HG02798 (cell line): ENCODE measurements around the gene PLA2G4B.

Source experiments
- ATAC-seq: cut with Tn5 transposase; IDR thresholded peaks from one replicate; pipeline ENCODE4 v1.9.1; 2021; ENCODE audit warnings: mild to moderate bottlenecking; ENCODE audit not compliant: unreplicated experiment, poor library complexity

Gene PLA2G4B

DNA sequence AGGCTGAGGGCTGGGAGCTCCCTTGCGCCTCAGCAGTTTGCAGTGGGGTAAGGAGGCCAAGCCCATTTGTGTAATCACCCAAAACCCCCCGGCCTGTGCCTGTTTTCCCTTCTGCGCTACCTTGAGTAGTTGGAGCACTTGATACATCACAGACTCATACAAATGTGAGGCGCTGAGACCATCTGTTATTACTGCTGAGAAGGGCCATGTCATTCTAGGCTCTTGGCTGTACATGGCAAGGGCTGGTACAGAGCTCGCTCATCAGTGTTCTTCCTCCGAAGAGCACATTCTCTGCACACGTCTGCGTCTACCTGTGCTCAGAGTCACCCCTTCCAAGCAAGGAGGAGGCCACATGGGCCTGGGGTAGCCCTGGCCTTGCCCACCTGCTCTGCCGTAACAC, 9.3 kb downstream of the PLA2G4B start:
- no peak for ATAC-seq

- no peak for ATAC-seq
These were observed 10.0 kb downstream of the PLA2G4B start for GRCh38 chr15:41848631-41849030.

- no peak for ATAC-seq
These were observed 10.6 kb downstream of the PLA2G4B start for GRCh38 chr15:41849204-41849603.

DNA sequence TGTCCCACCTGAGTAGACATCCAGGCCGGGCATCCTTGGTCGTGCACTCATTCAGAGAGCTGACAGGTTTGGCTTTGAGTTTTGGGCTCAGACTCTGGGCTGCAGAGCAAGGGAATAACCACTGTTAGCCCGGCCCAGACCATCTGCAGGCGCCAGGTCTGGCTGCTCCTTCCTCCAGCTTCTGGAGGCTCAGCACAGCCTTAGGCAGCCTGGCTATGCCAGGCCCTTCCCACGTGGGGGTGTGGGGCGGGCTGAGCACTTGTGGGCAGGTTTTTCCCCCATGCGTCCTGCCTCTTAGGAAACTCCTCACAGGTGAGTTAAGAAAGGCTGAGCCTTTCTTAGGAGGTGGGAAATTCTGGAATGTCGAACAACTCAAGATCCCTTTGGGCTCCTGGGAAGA, 11.2 kb downstream of the PLA2G4B start:
- no peak for ATAC-seq

DNA sequence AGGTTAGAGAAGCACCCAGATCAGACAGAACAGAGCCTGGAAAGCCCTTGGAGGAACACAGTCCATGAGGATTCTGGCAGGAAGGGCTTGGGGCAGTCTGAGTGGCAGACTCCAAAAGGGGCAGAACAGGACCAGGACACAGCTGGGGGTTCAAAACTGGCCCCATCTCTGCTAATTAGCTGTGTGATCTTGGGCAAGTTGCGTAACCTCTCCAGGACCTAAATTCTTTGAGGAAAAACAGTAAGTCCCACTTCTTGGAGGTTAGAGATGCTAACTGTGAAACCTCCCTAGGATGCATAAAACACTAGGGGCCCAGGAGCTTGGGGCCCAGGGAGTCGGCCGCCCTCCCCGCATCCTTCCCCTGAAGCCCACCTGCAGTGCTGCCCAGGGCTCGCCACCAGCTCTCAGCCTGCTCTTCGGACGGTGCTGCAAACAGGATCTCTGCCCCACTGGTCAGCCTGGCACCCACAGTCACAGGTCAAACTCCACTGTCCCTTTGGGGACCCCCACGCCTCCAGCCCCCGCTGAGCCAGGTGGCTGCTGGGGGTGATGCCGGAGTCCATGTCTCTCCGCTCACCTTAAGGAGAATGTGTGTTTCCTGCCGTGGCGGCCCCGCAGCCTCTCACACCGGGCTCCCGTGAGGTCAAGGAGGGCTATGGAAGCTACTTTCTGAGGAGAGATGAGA, 12.0 kb downstream of the PLA2G4B start:
- ATAC-seq: no peak

DNA sequence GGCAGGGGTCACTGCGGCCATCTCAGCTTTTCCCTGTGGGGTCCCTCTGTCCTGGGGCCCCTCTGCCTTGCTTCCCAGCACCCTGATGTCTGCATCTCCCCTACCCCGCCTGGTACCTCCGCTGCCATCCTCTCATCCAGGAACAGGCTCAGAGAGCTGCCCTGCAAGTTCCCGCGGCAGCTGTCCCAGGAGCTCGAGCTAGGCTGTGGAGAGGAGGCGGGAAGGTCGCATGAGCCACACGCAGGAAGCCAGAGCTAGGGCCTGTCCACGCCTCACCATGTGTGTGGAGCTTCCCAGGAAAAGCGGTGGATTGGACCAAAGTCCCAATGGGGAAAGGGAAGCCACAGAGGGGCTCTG, 12.5 kb downstream of the PLA2G4B start:
- no peak for ATAC-seq

DNA sequence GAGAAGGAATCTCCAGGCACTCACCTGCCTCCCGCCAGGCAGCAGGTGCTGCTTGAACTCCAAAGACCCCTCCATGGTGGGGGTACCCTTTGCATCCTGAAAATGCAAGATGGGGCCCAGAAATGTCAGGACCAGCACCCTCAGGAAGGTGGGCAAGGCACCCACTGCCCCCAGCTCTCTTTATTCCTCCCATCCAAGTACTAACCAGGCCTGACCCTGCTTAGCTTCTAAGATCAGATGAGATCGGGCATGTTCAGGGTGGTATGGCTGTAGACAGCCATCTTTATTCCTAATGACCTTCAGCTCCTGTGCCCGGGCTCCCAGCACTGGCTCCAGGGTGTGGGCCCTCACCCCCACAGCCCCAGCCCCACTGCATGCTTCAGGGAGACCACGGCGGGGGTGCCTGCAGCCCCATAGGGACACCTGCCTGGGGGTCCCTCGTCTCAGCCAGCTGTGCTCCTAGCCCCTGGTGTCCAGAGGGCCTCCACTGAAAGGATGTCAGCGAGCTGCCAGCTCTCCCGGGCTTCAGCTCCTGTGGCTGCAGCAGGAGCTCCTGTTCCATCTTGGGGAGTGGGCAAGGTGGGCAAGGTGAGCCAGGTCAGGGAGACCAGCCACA, 13.2 kb downstream of the PLA2G4B start:
- ATAC-seq: no peak

GRCh38 chr15:41852736-41853590, 14.3 kb downstream of the PLA2G4B start:
- ATAC-seq: no peak

GRCh38 chr15:41853831-41854230, 15.2 kb downstream of the PLA2G4B start:
- no peak for ATAC-seq

- ATAC-seq: no peak
These were observed 15.8 kb downstream of the PLA2G4B start for GRCh38 chr15:41854443-41854842.

DNA sequence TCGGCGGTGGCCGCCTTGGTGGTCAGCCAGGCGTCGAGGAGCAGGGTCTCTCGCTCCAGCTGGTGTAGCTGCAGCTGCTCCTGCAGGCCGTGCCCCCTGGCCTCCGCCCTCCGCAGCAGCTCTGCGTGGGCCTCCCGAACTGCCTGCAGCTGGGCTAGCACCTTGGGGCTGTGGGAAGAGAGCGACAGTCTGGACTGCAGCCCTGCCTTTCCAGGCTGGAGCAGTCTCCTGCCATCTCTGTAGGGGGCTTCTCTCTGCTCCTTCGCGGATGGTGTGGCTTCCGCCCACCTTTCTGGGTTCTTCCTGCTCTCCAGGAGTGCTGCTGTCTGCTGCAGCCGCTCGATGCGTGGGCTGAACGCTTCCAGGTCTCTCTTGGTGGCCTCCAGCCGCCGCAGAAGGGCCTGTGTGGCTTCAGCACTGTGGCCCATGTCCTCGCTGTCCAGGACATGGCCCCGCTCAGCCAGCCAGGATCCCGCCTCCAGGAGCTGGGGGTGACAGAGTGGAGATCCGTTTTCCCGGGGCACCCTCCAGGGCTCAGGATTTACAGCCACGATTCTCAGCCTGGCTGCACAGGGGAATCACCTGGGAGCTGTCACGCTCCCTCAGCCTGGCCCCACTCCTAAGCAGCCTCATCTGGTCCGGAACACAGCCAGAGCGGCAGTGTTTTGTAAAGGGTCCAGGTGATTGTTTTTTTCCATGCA, 16.8 kb downstream of the PLA2G4B start:
- no peak for ATAC-seq

DNA sequence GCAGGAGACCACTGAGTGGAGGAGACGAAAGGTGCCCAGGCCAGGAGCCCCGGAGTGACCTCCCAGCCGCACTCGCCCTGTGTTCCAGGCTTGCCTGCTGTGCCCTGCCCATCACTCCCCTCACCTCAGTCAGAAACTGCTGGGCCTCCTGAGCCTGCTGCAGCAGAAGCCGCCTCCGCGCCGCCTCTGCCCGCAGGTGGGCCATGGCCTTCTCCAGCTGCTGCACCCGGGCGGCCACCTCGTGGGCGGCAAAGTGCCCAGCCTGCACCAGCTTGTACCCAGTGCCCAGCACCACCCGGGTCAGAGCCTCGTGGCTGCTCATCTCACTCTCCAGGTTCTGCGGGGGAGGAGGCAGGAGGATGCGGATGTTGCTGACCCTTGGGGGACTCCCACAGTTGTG, 17.6 kb downstream of the PLA2G4B start:
- ATAC-seq: no peak

- no peak for ATAC-seq
These were observed 18.1 kb downstream of the PLA2G4B start for GRCh38 chr15:41856716-41857115.

DNA sequence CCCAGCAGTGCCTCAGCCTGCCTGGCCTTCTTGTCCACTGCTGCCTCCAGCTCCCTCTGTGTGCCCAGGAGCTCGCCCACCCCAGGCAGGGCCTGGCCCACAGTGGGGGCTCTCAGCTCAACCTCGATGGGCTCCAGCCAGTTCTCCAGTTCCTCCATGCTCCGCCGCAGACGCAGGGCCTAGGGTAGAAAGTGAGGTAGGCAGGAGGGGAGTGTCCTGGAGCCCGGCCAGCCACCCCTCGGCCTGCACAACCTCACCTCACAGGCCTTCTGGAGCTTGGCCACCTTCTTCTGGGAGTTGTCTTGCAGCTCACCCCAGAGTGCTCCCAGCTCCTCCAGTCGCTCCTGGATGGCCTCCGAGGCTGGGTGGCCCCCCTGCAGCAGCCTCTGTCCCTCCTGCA, 18.7 kb downstream of the PLA2G4B start:
- ATAC-seq: no peak

GRCh38 chr15:41858756-41859155, 20.1 kb downstream of the PLA2G4B start:
- ATAC-seq: no peak

GRCh38 chr15:41860049-41860828, 21.6 kb downstream of the PLA2G4B start:
- ATAC-seq: no peak

- no peak for ATAC-seq
These were observed 23.2 kb downstream of the PLA2G4B start for GRCh38 chr15:41861736-41862356.

- no peak for ATAC-seq
These were observed 24.0 kb downstream of the PLA2G4B start for GRCh38 chr15:41862515-41863116.

- ATAC-seq: no peak
These were observed 26.9 kb downstream of the PLA2G4B start for GRCh38 chr15:41865490-41866055.
